GM12878 (cell line): ENCODE results near the gene ISCU. TPM values are rescaled to one million over a fixed set of nuclear protein-coding genes. Genes with fewer than 3 reads are reported as not detected.

ENCODE experiments used
- ATAC-seq: fragments of 200-7000 bp; cut with Tn5 transposase; 3 replicates; pipeline ENCODE4 v1.9.1; 2020; ENCODE audit warnings: mild to moderate bottlenecking, moderate library complexity
- BruUV-seq: library from RNA; stranded (reverse); fragments of 400-500 nt; replicated peaks from 2 replicates; lab custom pipeline; 2021; lab: Mats Ljungman, UMichigan
- CTCF ChIA-PET: fragments of 300-600 bp; sonication (Branson Sonifier 250); formaldehyde crosslinking; extraction: SDS; loops from one replicate; lab custom pipeline; 2021; ENCODE audit warnings: inconsistent platforms; lab: Yijun Ruan, JAX
- POLR2A ChIA-PET: fragments of 350-600 bp; formaldehyde crosslinking; extraction: SDS; loops from one replicate; lab custom pipeline; 2021; ENCODE audit warnings: inconsistent platforms; lab: Charles Lee
- RAD21 ChIA-PET: fragments of 300-600 bp; sonication (Branson Sonifier 250); formaldehyde crosslinking; loops from one replicate; lab custom pipeline; 2023; ENCODE audit warnings: antibody characterized with exemption; ENCODE audit not compliant: unreplicated experiment; lab: Charles Lee
- SMC1A ChIA-PET: fragments of 300-600 bp; sonication (Branson Sonifier 250); formaldehyde crosslinking; loops from one replicate; lab custom pipeline; 2023; ENCODE audit not compliant: unreplicated experiment, uncharacterized antibody; lab: Charles Lee
- DNase-seq: peaks from one replicate; pipeline ENCODE4 v3.0.0-alpha.2; 2011; ENCODE audit warnings: low read depth, low spot score
- FAIRE-seq: peaks from 3 replicates; lab custom pipeline; 2011; peaks lifted over from hg19 to GRCh38; lab: Jason Lieb, UNC
- H2AFZ ChIP-seq: 2 replicates; pipeline ENCODE4 v1.6.0; 2011; ENCODE audit warnings: low read depth, low read length, control low read depth; ENCODE audit not compliant: control insufficient read depth
- H3K27ac ChIP-seq: 2 replicates; pipeline ENCODE4 v1.5.1; 2011; ENCODE audit warnings: control low read depth; ENCODE audit not compliant: control insufficient read depth, insufficient read depth
- H3K27me3 ChIP-seq, 2 experiments: replicated peaks in 1 of 2; 2 replicates each; pipeline versions ENCODE4 v1.6.0 to v1.6.1; 2011; ENCODE audit warnings: low read length in 1 of 2; ENCODE audit not compliant: control insufficient read depth in 2 of 2, insufficient read depth in 2 of 2
- H3K36me3 ChIP-seq, 2 experiments: 2 replicates each; pipeline ENCODE4 v1.5.1; 2011; ENCODE audit warnings: low read length in 1 of 2; ENCODE audit not compliant: control insufficient read depth in 2 of 2, insufficient read depth in 2 of 2
- H3K4me1 ChIP-seq: 2 replicates; pipeline ENCODE4 v1.6.1; 2011; ENCODE audit warnings: mild to moderate bottlenecking, low read length, moderate library complexity, mixed read lengths; ENCODE audit not compliant: control insufficient read depth, insufficient read depth
- H3K4me2 ChIP-seq: 2 replicates; pipeline ENCODE4 v1.6.0; 2011; ENCODE audit warnings: control low read depth; ENCODE audit not compliant: control insufficient read depth, insufficient read depth
- H3K4me3 ChIP-seq: fragments of 200-600 bp; sonication (generic); 2 replicates; pipeline ENCODE4 v1.5.1; 2016
- H3K79me2 ChIP-seq: 2 replicates; pipeline ENCODE4 v1.6.0; 2011; ENCODE audit warnings: low read length; ENCODE audit not compliant: control insufficient read depth, insufficient read depth
- H3K9ac ChIP-seq: 2 replicates; pipeline ENCODE4 v1.8.0; 2011; ENCODE audit warnings: low read length, control low read depth, mixed read lengths; ENCODE audit not compliant: control insufficient read depth, insufficient read depth
- H3K9me3 ChIP-seq: replicated peaks from 3 replicates; pipeline ENCODE4 v1.5.1; 2011; ENCODE audit warnings: mild to moderate bottlenecking, low read length; ENCODE audit not compliant: control insufficient read depth, insufficient read depth
- H4K20me1 ChIP-seq: 2 replicates; pipeline ENCODE4 v1.6.0; 2011; ENCODE audit not compliant: control insufficient read depth, insufficient read depth
- EP300 ChIP-seq, 2 experiments: fragments of 150-350 bp in 1 of 2; IDR thresholded peaks; 2 replicates each; pipeline ENCODE4 v1.6.1; 2011 to 2012; ENCODE audit warnings: low read depth in 2 of 2, low read length in 2 of 2, borderline replicate concordance in 1 of 2, improper control_type of control experiment in 1 of 2, inconsistent platforms in 1 of 2; ENCODE audit not compliant: control insufficient read depth in 1 of 2
- EZH2 ChIP-seq: IDR thresholded peaks from 2 replicates; pipeline ENCODE4 v1.6.1; 2012; ENCODE audit warnings: low read depth, mild to moderate bottlenecking, control low read depth, inconsistent platforms, low read length, borderline replicate concordance; ENCODE audit not compliant: control insufficient read depth
- FOXM1 ChIP-seq: IDR thresholded peaks from 2 replicates; pipeline ENCODE4 v1.6.1; 2012; ENCODE audit warnings: low read depth, mild to moderate bottlenecking, inconsistent platforms, low read length, moderate library complexity
- HDAC2 ChIP-seq: fragments of 200-600 bp; sonication (generic); IDR thresholded peaks from 2 replicates; pipeline ENCODE4 v1.6.1; 2017
- PAX5 ChIP-seq: IDR thresholded peaks from 2 replicates; pipeline ENCODE4 v1.6.1; 2011; ENCODE audit warnings: low read depth, low read length, borderline replicate concordance
- POLR2AphosphoS2 ChIP-seq: IDR thresholded peaks from 2 replicates; pipeline ENCODE4 v1.6.1; 2011; ENCODE audit warnings: low read depth, mild to moderate bottlenecking, low read length, improper control_type of control experiment, moderate library complexity
- POLR2AphosphoS5 ChIP-seq: IDR thresholded peaks from 2 replicates; pipeline ENCODE4 v1.6.1; 2011; ENCODE audit warnings: mild to moderate bottlenecking, low read length, inconsistent platforms
- TCF3 ChIP-seq: IDR thresholded peaks from 2 replicates; pipeline ENCODE4 v1.6.1; 2012; ENCODE audit warnings: low read depth, mild to moderate bottlenecking, low read length, borderline replicate concordance; ENCODE audit not compliant: insufficient read depth
- ZZZ3 ChIP-seq: IDR thresholded peaks from 2 replicates; pipeline ENCODE4 v1.6.1; 2011; ENCODE audit warnings: low read depth; ENCODE audit not compliant: control insufficient read depth, insufficient read length
- WGBS: methylation state at CpG from one replicate; pipeline ENCODE4 v1.1.6; 2016; ENCODE audit warnings: low lambda C conversion rate; ENCODE audit not compliant: insufficient replicate concordance, insufficient coverage; ENCODE audit errors: missing lambda C conversion rate; 5-methylcytosine and 5-hydroxymethylcytosine counted together
- in situ Hi-C: fragments of 300-500 bp; cut with MboI; formaldehyde crosslinking; loops from 9 replicates; pipeline ENCODE4 v1.14.3; 2018; ENCODE audit warnings: mixed read lengths
- intact Hi-C: fragments of 100-400 bp; cut with micrococcal nuclease; formaldehyde crosslinking; loops from one replicate; pipeline ENCODE4 v1.14.2; 2022; ENCODE audit not compliant: unreplicated experiment
- polyA plus RNA-seq, 11 experiments: library from polyadenylated mRNA; depleted of rRNA in 4 of 11; unstranded in 6 of 11; stranded (reverse) in 5 of 11; fragments of >200 nt; fragmentation: Nextera tagmentation in 4 of 11; fragmentation: Illumina TruSeq in 1 of 11; extraction: Ambion mirVana in 4 of 11; extraction: Trizol in 1 of 11; gene quantifications; 1 replicate in 1 of 11; 2 replicates in 10 of 11; pipeline versions ENCODE4 v1.2.1 to v1.2.3, GENCODE V29; 2011 to 2016; ENCODE audit warnings: inconsistent platforms in 2 of 11, missing spikeins in 2 of 11, low read depth in 1 of 11
- total RNA-seq, 4 experiments: library from RNA; depleted of rRNA in 3 of 4; stranded (reverse); fragments of >200 nt in 3 of 4; fragmentation: Illumina TruSeq in 1 of 4; extraction: Trizol in 1 of 4; gene quantifications; 2 replicates each; pipeline versions ENCODE4 v1.2.1 to v1.2.3, GENCODE V29; 2013 to 2021
- TF ChIP-seq, protein P1 (sequence below): IDR thresholded peaks from 2 replicates; pipeline ENCODE4 v1.6.1; 2012; ENCODE audit warnings: low read length, inconsistent platforms

ISCU gene
- total and polyA plus RNA-seq, 10 of the 15 experiments (the other 5 are each of a cell fraction or from before 2014, with no cell fraction given), result 32.8 to 260 (median 127) TPM

DNA sequence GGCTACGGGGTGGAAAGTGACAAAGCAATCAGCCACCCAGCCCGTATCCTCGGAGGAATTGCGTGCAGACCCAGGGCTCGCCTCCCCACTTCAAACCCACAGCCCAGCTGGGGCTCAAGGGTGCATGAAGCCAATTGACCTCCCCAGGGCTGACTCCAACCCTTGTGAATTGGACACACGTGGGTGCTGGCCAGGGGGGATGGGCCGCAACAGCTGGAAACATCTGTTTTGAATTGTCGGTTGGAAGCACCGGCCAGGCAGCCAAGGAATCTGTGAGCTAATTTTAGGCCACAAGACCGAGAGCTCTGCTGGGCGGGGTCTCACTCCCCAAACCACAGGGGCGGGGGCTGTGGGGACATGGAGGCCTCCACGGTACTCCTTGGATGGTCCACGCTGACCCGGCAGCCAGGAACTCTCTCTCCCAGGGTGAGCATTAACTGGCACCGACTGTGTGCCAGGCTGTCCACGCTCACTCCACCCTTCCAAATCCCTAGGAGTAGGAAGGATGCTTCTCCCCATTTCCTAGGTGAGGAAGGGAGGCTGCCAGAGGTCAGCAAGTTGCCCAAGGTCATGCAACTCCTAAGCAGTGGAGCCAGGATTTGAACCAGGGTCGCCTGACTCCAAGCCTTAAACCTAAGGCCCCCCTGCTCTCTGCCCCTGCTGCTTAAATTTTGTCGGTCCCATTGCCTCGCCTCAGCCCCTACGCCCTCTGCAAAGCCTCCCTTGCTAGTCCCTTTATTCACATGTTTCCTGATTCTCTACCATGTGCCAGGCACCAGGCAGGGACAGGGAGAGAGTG lies 47.3 kb downstream of the ISCU start (continued):
- TF ChIP-seq, protein P1, sequence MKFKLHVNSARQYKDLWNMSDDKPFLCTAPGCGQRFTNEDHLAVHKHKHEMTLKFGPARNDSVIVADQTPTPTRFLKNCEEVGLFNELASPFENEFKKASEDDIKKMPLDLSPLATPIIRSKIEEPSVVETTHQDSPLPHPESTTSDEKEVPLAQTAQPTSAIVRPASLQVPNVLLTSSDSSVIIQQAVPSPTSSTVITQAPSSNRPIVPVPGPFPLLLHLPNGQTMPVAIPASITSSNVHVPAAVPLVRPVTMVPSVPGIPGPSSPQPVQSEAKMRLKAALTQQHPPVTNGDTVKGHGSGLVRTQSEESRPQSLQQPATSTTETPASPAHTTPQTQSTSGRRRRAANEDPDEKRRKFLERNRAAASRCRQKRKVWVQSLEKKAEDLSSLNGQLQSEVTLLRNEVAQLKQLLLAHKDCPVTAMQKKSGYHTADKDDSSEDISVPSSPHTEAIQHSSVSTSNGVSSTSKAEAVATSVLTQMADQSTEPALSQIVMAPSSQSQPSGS, result 0 out of 2 replicates have a peak, but pooled peaks have one; percentile 46
- no peak for TF ChIP-seq HDAC2
- TF ChIP-seq ZZZ3, result no peak
- TF ChIP-seq FOXM1, result peak; percentile 79
- TF ChIP-seq PAX5, result peak; percentile 84; the same call in 1 of the 2 replicates
- TF ChIP-seq EP300 (IDR thresholded peaks at IDR 0.05; ENCODE audit: borderline replicate concordance in 1 of 2, control insufficient read depth in 1 of 2, low read depth in 2 of 2, low read length in 2 of 2), result peak in 1 of 2 experiments; percentile 42; a peak in 1 of 4 replicates
- no peak for TF ChIP-seq EZH2
- TF ChIP-seq, all 136 proteins: peak for 11

DNA sequence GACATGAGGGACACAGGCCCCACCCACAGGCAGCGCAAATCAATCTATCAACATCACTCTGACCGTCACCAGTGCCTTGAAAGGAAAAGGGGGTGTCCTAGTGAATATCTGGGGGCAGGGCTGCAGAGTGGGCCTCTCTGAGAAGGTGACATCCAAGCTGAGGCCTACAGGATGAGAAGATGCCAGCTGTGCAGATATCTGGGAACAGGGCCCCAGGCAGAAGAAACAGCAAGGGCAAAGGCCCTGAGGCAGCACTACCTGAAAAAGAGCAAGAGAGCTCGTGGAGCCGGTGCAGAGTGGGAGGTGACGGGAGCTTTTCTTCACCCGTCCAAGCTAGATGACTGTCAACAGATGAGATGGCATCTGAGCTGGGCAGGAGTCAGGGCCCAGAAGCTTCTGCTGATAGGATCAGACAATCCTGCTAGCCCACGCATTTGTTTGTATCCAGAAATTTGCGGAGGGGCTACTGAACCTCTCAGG lies 48.0 kb downstream of the ISCU start:
- DNase-seq (no peak), ATAC-seq (no peak)
- H3K9ac ChIP-seq, result no peak overlapping the region
- CTCF ChIA-PET, result interaction anchor here (1.4 to 17.2 kb wide), 2 partner anchors 8 to 42 kb away, joined by 3 to 866 read pairs; partner anchors contain the start of genes ISCU and SART3
- TF ChIP-seq POLR2AphosphoS2 (no peak), POLR2AphosphoS5 (no peak), TCF3 (no peak)
- TF ChIP-seq, all 136 proteins: peak for 0
- ChIA-PET SMC1A (interaction anchor here (1.0 to 1.6 kb wide), 3 partner anchors 24 to 84 kb away, joined by 3 read pairs; partner anchors contain the start of gene SELPLG), RAD21 (interaction anchor here (15.9 kb wide), 1 partner anchor 42 kb away, joined by 633 read pairs; the partner anchor contains the start of genes ISCU and SART3), POLR2A (no interaction called here)
- WGBS, result 94% methylated on average over 8 of the region's 8 CpGs
- Histone ChIP-seq H3K4me3 (no peak overlapping the region), H3K27ac (no peak overlapping the region), H3K79me2 (no peaks in the 10 kb centered on the region), H3K27me3 (no peaks in the 10 kb centered on the region), H2AFZ (no peak overlapping the region), H3K4me2 (no peak overlapping the region), H3K9me3 (peaks cover 8% of the 10 kb centered on the region; the same call in 1 of the 3 replicates), H4K20me1 (no peaks in the 10 kb centered on the region), H3K4me1 (peaks cover 40% of the 10 kb centered on the region), H3K36me3 (no peaks in the 10 kb centered on the region)
- no peak for FAIRE-seq
- in situ Hi-C loops (no loop called here), intact Hi-C loops (no loop called here)
- no TSS peak for BruUV-seq
